ENCODE data around the gene MTHFD2L.

- TF ChIP-seq CTCF (IDR thresholded peaks at IDR 0.05; ENCODE audit: borderline replicate concordance, extremely low read depth, low read length, poor library complexity, severe bottlenecking) = no peak
- no peak for TF ChIP-seq EZH2 (IDR thresholded peaks at IDR 0.05; ENCODE audit: borderline replicate concordance, low read depth, low read length, severe bottlenecking)
These were observed 47.6 kb downstream of the MTHFD2L start for GRCh38 chr4:74205559-74205958.
